SKM-1 treated with dmso at 0.1 percent for 144 hours (cell line): Measurements from ENCODE around the gene HSPB8.

Experiments used
- DNase-seq: peaks from one replicate; lab custom pipeline; 2025; ENCODE audit not compliant: unreplicated experiment; lab: John Stamatoyannopoulos, UW

HSPB8 gene

DNA sequence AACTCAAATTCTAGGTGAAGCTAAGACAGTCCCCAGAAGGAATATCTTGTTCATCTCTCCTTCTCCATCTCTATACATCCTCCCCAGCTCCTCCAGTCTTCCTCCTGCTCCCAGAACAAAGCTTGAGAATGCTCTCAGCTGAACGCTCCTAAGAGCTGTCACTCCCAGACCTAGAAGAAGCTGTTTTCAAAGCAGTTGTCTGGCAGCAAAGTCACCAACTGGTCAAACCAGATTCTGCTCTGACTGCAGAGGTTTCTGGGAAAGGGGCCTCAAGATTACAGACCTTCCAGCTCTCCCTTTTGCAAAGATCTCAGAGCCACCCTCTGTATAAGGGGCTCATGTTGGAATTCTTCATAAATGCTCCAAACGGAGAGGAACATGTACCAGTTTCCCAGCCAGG lies 9.6 kb upstream of the HSPB8 start:
- DNase-seq = no peak

DNA sequence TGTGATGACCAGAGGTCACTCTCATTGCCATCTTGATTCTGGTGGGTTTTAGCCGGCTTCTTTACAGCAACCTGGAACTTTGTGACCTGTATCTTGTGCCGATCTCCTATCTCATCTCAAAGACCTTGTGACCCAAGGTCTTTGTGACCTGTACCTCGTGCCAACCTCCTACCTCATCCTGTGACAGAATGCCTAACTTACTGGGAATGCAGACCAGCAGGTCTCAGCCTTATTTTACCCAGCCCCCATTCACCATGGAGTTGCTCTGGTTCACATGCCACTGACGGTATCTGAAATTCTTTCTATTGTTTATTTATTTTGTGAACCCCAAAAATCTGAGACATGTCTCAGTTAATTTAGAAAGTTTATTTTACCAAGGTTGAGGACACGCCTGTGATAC lies 7.4 kb upstream of the HSPB8 start:
- DNase-seq = no peak

DNA sequence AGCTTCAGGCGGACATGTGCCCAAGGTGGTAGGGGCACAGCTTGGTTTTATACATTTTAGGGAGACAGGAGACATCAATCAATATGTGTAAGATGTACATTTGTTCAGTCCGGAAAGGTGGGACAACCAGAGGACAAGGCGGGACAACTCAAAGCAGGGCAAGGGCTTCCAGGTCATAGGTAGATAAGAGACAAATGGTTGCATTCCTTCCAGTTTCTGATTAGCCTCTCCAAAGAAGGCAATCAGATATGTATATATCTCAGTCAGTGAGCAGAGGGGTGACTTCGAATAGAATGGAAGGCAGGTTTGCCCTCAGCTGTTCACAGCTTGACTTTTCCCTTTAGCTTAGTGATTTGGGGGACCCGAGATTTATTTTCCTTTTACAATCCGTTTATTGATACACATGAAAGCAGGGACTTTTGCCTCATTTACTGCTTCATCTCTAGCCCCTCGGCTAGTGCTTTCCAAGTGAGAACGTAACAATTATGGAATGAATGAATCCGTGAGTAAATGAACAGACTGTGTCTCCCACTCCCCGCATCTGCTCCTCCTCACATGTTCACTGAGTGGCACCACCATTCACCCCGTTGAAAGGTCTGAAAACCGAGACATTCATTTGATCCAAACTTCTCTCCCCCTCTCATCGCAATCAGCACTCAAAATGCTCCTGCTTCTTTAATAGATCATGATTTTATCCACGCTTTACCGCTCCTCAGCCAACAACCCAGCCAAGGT lies 6.9 kb upstream of the HSPB8 start:
- DNase-seq = no peak

DNA sequence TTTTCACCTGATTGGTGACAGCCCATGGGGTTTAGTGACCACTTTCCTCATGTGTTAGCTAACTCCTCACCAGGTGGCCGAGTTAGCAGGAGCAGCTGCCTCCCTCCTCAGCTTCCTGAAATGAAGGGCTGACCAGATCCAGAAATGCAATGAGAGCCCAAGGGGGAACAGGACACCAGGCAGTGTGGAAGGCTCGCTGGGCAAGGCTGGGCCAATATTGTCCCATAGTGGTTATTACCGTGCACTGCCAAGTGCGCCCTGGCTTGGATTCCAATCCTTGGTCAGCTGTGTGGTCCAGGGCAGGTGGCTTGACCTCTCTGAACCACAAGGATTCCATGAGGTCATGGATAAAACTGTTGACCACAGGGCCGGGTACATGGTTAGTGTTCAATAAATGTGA lies 3.6 kb upstream of the HSPB8 start:
- DNase-seq = no peak

DNA sequence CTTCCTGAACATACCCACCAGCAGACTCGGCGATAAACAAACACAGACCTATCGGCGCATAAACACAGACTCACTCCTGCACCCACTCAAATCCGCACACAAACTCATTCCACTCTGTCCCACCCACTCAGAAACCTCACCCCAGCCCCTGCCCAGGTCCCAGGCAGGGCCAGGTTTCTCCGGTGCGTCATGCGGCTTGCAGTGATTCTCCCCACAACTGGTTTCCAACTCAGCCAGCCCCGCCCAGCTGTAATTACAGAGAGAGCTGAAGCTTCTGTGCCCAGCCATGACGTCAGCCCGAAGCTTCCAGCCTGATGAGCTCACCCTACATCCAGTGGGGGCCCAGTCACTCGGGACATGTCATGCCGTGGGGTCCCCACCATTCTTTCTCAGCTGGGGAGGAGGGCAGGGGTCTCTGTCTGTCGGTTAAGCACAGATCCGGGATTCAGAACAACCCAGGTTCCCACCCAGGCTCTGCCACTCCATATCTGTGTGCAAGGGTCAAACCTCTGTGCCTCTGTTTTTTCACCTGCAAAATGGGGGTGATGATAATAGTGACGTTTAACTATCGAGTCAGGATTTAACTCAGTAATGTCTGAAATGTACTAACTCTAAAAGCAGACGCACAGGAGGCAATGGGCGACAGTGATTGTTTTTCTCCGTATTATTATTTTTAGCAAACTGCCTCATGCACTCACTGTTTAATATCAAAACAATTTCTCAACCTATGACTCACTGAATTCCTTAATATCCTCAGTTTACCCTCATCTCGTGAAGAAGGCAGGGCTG lies 2.3 kb upstream of the HSPB8 start:
- DNase-seq = no peak

DNA sequence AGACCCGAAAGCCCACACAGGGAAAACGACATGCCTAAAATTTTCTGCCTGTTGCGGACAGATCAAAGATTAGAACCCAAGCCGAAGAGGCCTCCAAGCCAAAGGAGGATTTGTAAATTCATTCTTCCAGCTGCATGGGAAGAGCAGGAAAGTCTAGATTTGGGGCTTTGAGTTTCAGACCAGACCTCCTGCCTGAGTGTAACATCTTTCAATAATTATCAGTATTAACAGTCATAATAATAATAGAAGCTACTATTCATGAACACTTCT lies 1.7 kb upstream of the HSPB8 start:
- DNase-seq = no peak

DNA sequence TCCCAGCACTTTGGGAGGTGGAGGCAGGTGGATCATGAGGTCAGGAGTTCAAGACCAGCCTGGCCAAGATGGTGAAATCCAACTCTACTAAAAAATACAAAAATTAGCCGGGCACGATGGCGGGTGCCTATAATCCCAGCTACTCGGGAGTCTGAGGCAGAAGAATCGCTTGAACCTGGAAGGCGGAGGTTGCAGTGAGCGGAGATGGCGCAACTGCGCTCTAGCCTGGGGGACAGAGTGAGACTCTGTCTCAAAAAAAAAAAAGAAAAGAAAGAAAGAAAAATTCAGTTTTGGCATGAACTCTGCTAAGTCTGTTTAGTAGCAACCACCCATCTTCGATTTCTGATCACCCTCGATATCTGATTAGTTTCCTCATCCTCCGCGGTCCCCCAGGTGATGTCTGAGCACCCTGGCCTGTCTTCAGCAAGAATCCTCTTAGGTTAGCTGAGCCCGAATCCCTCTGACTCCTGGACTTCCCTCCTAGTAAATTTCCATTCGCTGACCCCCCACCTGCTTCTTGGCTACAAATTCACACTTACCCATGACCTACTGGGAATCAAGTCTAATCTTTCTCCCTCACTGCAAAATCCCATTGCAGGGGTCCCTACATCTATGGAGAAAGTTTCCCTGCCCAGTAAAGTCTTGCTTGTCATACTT lies 879 bp upstream of the HSPB8 start:
- DNase-seq = no peak

DNA sequence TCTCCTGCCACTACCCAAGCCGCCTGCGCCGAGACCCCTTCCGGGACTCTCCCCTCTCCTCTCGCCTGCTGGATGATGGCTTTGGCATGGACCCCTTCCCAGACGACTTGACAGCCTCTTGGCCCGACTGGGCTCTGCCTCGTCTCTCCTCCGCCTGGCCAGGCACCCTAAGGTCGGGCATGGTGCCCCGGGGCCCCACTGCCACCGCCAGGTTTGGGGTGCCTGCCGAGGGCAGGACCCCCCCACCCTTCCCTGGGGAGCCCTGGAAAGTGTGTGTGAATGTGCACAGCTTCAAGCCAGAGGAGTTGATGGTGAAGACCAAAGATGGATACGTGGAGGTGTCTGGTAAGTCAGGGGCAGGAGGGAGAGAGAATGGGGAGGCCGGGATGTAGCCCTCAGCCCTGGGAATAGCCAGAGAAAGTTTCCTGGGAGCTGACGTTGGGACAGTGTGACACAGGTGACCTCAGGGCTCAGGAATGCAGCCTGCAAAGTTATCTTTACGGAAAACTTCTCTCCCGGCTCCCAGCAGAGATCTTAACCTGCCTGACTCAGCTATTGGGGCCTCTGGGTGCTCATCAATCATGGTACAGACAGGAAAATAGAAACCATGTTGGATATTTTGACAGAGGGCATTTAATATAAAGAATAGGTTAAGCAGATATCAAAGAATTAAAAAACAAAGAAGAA lies 747 bp downstream of the HSPB8 start:
- no peak for DNase-seq

DNA sequence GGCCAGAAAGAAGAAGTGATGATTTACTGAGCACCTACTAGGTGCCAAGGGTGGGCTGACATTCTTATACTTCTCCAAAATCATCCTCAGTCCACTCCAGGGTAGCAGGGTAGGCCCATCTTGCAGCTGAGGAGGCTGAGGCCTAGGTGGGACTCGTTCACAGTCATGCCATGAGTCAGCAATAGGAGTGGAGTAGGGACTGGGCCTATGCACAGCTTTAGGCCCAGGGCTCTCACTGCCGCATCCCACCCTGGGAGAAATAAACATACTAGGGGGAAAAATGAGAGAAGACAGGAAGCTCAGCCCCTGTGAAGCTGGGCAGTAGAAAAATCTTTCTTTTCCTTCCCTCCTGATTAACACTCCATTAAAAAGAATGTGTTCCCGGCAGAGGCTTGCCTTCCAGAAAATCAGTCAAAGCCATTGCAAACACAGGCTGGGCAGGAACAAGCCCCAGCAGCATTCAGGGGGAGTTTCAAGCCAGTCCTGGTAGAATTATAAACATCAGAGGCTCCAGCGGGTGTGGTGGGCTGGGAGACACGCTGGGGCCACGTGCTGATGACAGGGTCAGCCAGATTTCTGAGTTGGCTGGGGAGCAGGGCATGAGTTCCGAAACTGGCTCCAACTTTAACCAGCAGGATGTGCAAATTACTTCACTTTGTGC lies 1.8 kb downstream of the HSPB8 start:
- no peak for DNase-seq

DNA sequence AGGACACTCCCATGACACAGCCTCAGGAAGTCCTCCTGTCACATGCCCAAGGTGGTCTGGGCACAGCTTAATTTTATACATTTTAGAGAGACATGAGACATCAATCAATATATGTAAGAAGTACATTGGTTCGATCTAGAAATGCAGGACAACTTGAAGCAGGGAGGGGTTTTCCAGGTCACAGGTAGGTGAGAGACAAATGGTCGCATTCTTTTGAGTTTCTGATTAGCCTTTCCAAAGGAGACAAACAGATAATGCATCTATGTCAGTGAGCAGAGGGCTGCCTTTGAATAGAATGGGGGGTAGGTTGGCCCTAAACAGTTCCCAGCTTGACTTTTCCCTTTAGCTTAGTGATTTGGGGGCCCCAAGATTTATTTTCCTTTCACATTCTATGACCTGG lies 2.5 kb downstream of the HSPB8 start:
- no peak for DNase-seq

DNA sequence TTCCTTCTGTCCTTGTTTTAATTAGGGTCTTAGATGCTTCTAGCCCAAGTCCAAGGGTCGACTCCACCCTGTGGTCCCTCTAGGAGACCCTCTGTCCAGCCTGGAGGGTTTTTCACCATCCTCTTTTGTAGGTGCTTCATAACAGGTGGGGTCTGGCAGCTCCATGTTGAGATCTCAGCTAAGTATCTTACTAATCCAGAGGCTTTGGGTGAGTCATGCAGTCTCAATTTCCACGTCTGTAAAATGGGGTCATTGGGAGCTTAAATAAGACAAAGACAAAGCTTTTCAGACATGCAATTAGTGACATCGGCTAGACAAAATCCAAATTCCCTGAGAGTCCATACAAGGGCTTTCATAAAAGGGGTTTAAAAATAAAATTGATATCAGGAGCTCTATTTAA lies 3.2 kb downstream of the HSPB8 start:
- DNase-seq = no peak

DNA sequence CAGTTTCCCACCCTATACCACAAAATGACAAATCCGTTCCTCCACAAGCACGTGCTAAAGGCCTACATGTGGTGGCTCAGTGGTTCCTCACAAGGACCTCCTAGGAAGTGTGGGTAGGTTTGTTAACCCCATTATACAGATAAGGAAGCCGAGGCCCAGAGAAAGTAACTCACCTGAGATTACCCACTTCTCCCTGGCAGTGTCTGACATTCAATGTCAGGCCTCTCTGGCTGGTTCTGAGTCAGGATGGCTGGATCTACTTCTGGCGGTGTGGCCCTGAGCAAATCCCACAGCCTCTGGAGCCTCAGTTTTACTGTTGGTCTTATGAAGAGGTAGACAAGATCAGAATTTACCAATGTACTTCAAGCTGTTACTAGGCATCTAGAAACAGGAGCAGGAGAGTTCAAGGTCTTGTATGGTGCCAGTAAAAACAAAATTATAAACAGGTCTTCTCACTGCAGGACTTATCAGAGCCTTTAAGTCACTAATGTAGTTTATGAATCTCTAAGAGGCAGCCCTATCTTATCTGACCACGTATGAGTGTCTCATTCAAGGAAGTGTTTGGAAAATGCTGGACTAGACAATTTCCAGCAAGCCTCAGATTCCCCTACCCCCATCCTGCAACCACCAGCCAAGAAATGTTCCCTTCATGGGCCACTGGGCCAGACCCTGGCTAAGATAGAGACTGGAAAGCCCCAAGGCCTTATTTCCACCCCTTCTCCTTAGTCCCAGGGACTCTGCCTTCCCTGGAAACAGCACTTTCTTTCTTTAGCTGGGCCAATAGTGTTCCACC lies 4.2 kb downstream of the HSPB8 start:
- DNase-seq = no peak

DNA sequence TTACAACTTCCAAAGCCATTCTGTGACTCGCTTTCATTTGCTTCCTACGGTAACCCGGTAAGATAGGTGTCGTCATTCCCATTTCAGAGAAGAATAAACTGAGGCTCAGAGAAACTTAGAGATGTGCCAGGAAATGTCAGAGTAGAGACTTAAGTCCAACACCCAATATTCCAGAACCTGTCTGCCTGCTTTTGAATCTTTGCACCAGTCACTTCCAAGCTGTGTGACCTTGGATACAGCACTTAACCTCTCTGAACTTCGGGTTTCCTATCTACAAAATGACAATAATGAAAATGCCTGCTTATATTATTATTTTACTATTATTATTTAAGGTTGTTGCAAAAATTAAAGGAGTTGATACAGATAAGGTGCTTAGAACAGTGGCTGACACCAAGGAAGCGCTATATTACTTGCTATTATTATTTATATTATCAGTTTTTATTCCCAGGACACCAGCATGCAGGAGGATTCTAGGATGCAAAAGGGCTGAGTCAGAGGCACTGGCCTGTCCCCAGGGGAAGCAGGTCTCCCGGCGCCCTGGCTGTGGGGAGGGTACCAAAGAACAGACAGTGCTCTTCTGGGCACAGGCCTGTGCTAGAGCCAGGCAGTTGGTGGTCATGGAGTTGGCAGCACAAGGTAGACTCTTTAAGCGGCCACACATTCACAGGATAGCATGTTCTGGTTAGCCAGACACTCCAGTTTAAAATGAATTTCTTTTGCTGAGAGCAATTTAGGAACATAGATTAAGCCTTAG lies 5.4 kb downstream of the HSPB8 start:
- DNase-seq = no peak

DNA sequence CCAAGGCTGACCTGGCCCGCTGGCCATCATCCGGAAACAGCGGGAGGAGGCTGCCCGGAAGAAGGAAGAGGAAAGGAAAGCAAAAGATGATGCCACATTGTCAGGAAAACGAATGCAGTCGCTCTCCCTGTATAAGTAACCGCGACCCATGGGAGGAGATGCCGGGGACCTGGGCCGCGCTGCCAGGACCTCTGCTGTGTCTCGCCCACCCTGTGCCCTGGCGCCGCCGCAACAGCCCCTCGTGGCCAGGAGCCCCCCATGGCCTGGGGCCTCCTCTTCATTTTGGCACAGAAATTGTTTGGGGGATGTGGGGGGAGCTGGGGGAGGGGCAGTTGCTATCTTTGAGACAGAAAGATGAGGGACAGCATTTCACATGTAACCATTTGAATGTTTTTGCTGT lies 16.5 kb downstream of the HSPB8 start:
- DNase-seq = no peak

DNA sequence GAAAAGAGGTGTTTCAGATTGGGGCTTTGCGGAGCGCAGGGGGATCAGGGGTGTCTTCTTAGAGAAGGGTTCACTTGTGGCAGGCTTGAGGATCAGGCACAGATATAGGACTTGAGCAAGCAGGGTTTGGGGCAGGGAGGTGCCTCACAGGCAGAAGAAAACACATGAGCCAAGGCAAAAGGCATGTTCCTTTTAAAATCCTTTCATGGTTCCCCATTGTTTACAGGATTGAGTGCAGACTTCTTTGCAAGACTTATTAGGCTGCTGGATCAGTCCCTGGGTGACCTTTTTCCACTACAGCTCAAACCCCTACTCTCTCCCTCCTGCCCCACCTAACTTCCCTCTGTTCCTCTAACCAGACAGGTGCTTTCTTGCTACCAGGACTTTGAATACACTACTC lies 19.7 kb downstream of the HSPB8 start:
- DNase-seq = no peak

DNA sequence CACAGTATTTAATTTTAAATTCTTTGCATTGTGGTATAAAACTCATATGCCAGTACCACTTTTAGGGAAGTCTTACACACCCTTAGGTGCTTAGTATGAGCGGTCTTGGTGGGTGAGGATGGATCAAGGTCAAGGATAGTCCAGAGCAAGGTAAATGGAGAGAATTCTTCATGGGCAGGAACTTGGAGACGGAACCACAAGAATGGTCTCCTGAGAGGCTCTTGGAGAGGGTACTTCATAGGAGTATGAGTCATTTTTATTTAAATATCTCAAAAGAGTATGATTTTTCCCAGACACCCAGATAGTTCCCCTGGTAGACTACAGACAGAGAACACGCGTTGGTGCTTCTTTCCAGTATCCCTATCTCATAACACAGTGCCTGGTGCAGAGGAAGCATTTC lies 21.9 kb downstream of the HSPB8 start:
- DNase-seq = no peak

DNA sequence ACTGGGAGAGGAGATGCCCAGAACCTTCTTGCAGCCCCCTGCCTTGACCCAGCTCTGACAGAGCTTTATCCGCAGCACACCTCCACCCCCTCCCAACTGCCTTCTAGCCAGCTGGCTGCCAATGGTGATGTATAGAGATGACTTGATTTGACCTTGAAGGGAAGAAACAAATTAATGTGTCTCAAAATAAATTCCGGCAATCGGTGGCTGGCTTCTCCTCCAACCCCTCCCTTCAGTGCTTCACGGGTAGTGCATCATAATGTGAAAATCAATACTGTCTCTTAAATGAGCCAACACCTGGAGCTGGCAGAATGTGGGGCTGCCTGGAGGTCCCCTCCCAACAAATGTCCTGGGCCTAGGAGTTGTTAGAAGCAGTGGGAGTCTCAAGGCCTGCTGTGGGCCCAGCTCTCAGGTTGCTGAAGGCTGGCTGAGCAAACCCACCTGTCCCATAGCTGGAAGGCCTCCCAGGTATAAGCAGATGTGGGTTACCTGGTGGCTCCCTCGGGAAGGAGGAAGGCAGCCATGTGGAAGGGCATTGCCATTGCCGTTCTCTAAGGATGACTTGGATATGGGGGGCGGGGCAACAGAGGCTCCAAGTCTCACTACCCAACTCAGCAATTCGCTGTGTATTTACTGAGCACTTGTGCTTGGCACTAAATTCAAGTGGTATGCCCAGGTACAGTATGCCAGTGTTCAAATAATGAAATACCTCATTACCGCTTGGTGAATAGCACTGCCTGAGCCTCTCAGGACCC lies 23.2 kb downstream of the HSPB8 start:
- no peak for DNase-seq

DNA sequence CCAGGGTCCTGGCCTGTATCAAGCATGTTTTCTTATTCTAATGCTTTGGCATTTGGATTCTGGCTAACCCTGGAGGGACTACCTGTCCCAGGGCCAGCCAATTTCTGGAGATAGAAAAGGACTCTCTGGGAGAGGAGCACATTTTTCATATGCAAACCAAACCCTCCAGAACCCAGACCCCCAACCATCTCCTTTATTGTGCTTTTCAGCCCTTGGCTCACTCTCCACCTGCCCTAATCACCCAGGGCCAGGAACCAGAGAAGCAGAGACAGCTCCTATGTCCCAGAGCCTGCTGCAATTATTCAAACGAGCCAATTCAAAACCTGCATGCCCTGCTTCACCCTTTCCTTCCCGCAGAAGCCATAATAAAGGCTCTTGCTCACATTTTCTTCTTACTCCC lies 23.8 kb downstream of the HSPB8 start:
- no peak for DNase-seq

DNA sequence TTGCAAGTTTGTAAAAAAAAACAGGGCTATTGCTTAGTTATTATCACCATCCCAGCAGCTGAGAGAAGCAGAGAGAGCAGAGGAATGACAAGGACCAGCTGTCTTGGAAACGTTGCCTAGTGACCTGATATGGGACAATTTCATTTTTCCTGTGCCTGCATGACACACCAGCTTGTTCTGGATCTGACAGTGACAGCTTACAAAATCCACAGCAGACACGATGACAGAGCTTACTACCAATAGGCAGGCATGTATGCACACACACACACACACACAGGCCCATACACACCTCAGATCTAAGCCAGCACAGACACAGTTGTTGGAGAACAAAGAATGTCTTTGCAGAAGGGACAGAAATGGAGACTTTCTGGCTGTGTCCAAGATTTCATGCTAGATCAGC lies 25.4 kb downstream of the HSPB8 start:
- DNase-seq = no peak
